ENCODE results near the gene NOS1AP. TPM values are rescaled to one million over a fixed set of nuclear protein-coding genes. Genes with fewer than 3 reads are reported as not detected.

Gene NOS1AP
- total and polyA plus RNA-seq, 2 donors (not counting 3 experiments of a cell fraction or from before 2014, with no cell fraction given), result 1.3 to 5.4 TPM

- Histone ChIP-seq H3K4me3 (replicated peaks in 1 of 3; ENCODE audit: insufficient read depth in 1 of 3, low read depth in 1 of 3, low read length in 3 of 3) (no peak overlapping the region), H2AFZ (ENCODE audit: low read depth, low read length) (no peak overlapping the region), H3K4me1 (ENCODE audit: control insufficient read depth, extremely low read depth, insufficient read depth, low read length) (no peaks in the 10 kb centered on the region), H3K4me2 (ENCODE audit: insufficient read depth, low read length) (no peak overlapping the region), H3K9ac (replicated peaks; ENCODE audit: extremely low read depth, insufficient read depth, low read length) (no peak overlapping the region), H3K9me3 (replicated peaks; ENCODE audit: control insufficient read depth, insufficient read depth, low read length) (no peaks in the 10 kb centered on the region), H3K79me2 (ENCODE audit: control insufficient read depth, insufficient read depth, low read length) (no peaks in the 10 kb centered on the region), H3K9me1 (replicated peaks; ENCODE audit: control insufficient read depth, extremely low read depth, insufficient read depth, low read length) (no peaks in the 10 kb centered on the region), H3K27ac (ENCODE audit: insufficient read depth, low read depth, low read length) (no peak overlapping the region), H3K36me3 (ENCODE audit: control insufficient read depth in 2 of 2, extremely low read depth in 1 of 2, insufficient read depth in 2 of 2, low read length in 2 of 2) (no peaks in the 10 kb centered on the region), H3K27me3 (ENCODE audit: control insufficient read depth in 2 of 2, insufficient read depth in 2 of 2, low read length in 2 of 2) (no peaks in the 10 kb centered on the region), H4K20me1 (replicated peaks; ENCODE audit: control insufficient read depth, extremely low read depth, insufficient read depth, low read length) (no peaks in the 10 kb centered on the region)
- DNase-seq (ENCODE audit: low read depth, low spot score) (no peak), FAIRE-seq (no peak)
- POLR2A ChIA-PET, result no interaction called here
- intact Hi-C loops (cut with micrococcal nuclease), result no loop called here
- dilution Hi-C loops (cut with MboI; ENCODE audit: extremely low pct_ligation_motif_present, low sequenced_read_pairs), result no loop called here
- BruUV-seq (replicated peaks), result no TSS peak
- no peak for TF ChIP-seq FOS (IDR thresholded peaks at IDR 0.05; ENCODE audit: borderline replicate concordance, insufficient read depth, low read length)
- no peak for TF ChIP-seq POLR2A (IDR thresholded peaks at IDR 0.05; ENCODE audit: low read depth, low read length)
- TF ChIP-seq CTCF (IDR thresholded peaks at IDR 0.05; ENCODE audit: extremely low read depth in 1 of 2, insufficient read depth in 1 of 2, low read depth in 1 of 2, low read length in 2 of 2), result no peak
- TF ChIP-seq MYC (IDR thresholded peaks at IDR 0.05; ENCODE audit: low read depth, low read length), result no peak
- TF ChIP-seq MAX (IDR thresholded peaks at IDR 0.05; ENCODE audit: insufficient read depth, insufficient read length), result no peak
- no peak for TF ChIP-seq JUN (IDR thresholded peaks at IDR 0.05; ENCODE audit: borderline replicate concordance, insufficient read depth, insufficient read length, low read depth)
- TF ChIP-seq GATA2 (IDR thresholded peaks at IDR 0.05; ENCODE audit: insufficient read depth, insufficient read length, low read depth, low read length), result no peak
- no peak for TF ChIP-seq EZH2 (IDR thresholded peaks at IDR 0.05; ENCODE audit: borderline replicate concordance, low read depth, low read length, severe bottlenecking)
- no peak for TF ChIP-seq POLR2AphosphoS5 (IDR thresholded peaks at IDR 0.05; ENCODE audit: insufficient read depth, low read depth, low read length)
- CTCF ChIA-PET, result no interaction called here
Measured at GRCh38 chr1:162110910-162111309, 41.4 kb downstream of the NOS1AP start.
